ENCODE results near the gene ABRACL. TPM values are rescaled to one million over a fixed set of nuclear protein-coding genes. Genes with fewer than 3 reads are reported as not detected.

ABRACL gene
- total and polyA plus RNA-seq, 2 of the 4 experiments (the other 2 are of a cell fraction) = 16.0 to 27.9 TPM

DNA sequence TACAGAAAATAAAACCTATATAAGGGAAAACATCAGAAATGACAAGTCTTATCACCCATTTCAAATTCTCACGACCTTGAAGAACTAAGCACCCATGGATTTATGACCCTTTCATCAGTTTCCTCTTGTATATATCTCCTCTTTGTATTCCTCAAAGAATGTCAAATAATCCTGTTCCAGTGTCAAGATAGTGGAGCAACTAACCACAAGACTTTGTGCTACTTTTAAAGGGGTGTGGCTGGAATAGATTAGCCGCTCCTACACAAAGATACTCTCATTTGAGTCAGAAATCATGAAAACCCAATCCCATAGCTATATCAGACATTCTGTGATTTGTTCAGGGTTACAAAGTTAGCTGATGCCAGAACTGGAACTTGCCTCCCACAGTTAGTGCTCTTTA, 47.1 kb upstream of the ABRACL start:
- ChIA-PET CTCF (no interaction called here), POLR2A (ENCODE audit: unreplicated experiment) (no interaction called here)
- H4K8ac ChIP-seq (ENCODE audit: low read depth in 2 of 2, low read length in 2 of 2) = no peak overlapping the region
- intact Hi-C loops (cut with micrococcal nuclease) = no loop called here
- no peak overlapping the region for H4K91ac ChIP-seq (ENCODE audit: insufficient read depth, low read depth, low read length)
- H3K79me1 ChIP-seq (ENCODE audit: low read depth in 1 of 2, low read length in 2 of 2) = peaks cover 44 to 46% of the 10 kb centered on the region in 2 experiments
- no peak overlapping the region for H3K18ac ChIP-seq (ENCODE audit: low read depth, low read length)
- H2AK9ac ChIP-seq (replicated peaks; ENCODE audit: low read depth, low read length, poor library complexity) = no peak overlapping the region
- dilution Hi-C loops (cut with HindIII; ENCODE audit: low sequenced_read_pairs, unreplicated experiment) = no loop called here
- no TSS peak for BruUV-seq (replicated peaks)
- H3K4me3 ChIP-seq (ENCODE audit: insufficient read depth, low read depth, low read length) = no peak overlapping the region
- ATAC-seq (ENCODE audit: low read depth) = no peak
- in situ Hi-C loops (cut with MboI; ENCODE audit: low sequenced_read_pairs) = loop anchor here (10.0 kb wide), 1 partner anchor 867 kb away; no protein-coding TSS in a partner anchor
- peaks cover 18% of the 10 kb centered on the region; the same call in 1 of the 2 replicates for H4K20me1 ChIP-seq (ENCODE audit: insufficient read depth, low read length)
- H3K9me3 ChIP-seq (ENCODE audit: control insufficient read depth, insufficient read depth, low read length) = no peaks in the 10 kb centered on the region
- no peak overlapping the region for H3K23ac ChIP-seq (ENCODE audit: low read depth, low read length)
- no peak for DNase-seq
- no peak overlapping the region for H3K27ac ChIP-seq (ENCODE audit: insufficient read depth, low read length)
- no peak overlapping the region for H2BK5ac ChIP-seq (ENCODE audit: low read depth, low read length, poor library complexity, severe bottlenecking)
- no CpG with 5 or more reads among the region's 2 CpGs for WGBS, 2 experiments (ENCODE audit: extremely low coverage in 2 of 2, insufficient read length in 1 of 2)
- no peak overlapping the region for H2BK15ac ChIP-seq (ENCODE audit: low read depth, low read length)
- no peak overlapping the region for H3K9ac ChIP-seq (ENCODE audit: low read depth, low read length)
- no peak overlapping the region for H2BK120ac ChIP-seq (ENCODE audit: low read depth, low read length)
- H3K14ac ChIP-seq (replicated peaks; ENCODE audit: low read depth, low read length) = no peak overlapping the region
- TF ChIP-seq USF2 (IDR thresholded peaks at IDR 0.05; ENCODE audit: low read depth, low read length) (no peak), RFX5 (IDR thresholded peaks at IDR 0.05; ENCODE audit: low read depth, low read length) (no peak), MXI1 (IDR thresholded peaks at IDR 0.05; ENCODE audit: borderline replicate concordance, low read depth, low read length) (no peak), CEBPB (IDR thresholded peaks at IDR 0.05; ENCODE audit: low read depth, low read length) (no peak), ELK1 (IDR thresholded peaks at IDR 0.05; ENCODE audit: borderline replicate concordance, low read depth, low read length) (no peak), SMC3 (IDR thresholded peaks at IDR 0.05; ENCODE audit: low read depth, low read length) (no peak), BHLHE40 (IDR thresholded peaks at IDR 0.05; ENCODE audit: low read depth, low read length) (no peak), MAZ (IDR thresholded peaks at IDR 0.05; ENCODE audit: borderline replicate concordance, low read depth, low read length) (no peak), CTCF (conservative IDR thresholded peaks at IDR 0.05; ENCODE audit: low read depth, low read length) (no peak), CHD1 (IDR thresholded peaks at IDR 0.05; ENCODE audit: low read depth, low read length) (no peak), NFE2L2 (IDR thresholded peaks at IDR 0.05; ENCODE audit: low read depth, low read length) (no peak), POLR2A (IDR thresholded peaks at IDR 0.05; ENCODE audit: low read depth, low read length) (no peak), RAD21 (IDR thresholded peaks at IDR 0.05; ENCODE audit: low read length) (no peak)
- H4K5ac ChIP-seq (ENCODE audit: low read depth, low read length) = no peak overlapping the region
- no peak overlapping the region for H3K56ac ChIP-seq (ENCODE audit: extremely low read depth, insufficient read depth, low read length)
- no peak overlapping the region for H3K4ac ChIP-seq (ENCODE audit: low read depth, low read length)
- H3K27me3 ChIP-seq (ENCODE audit: control insufficient read depth, insufficient read depth, low read length) = no peaks in the 10 kb centered on the region
- H3K4me1 ChIP-seq (ENCODE audit: control insufficient read depth, insufficient read depth, low read length) = peaks cover 2% of the 10 kb centered on the region; the same call in 1 of the 2 replicates
- H3K36me3 ChIP-seq (ENCODE audit: control insufficient read depth, insufficient read depth, low read length) = no peaks in the 10 kb centered on the region
- H2AFZ ChIP-seq (replicated peaks; ENCODE audit: low read length, poor library complexity) = no peak overlapping the region
- no peak overlapping the region for H3K4me2 ChIP-seq (ENCODE audit: low read depth, low read length)
- H2BK20ac ChIP-seq (ENCODE audit: low read depth, low read length) = no peak overlapping the region
- H3K9me1 ChIP-seq (ENCODE audit: insufficient read depth, low read length) = peaks cover 4% of the 10 kb centered on the region; the same call in 1 of the 2 replicates
- H2AK5ac ChIP-seq (ENCODE audit: low read depth, low read length) = no peak overlapping the region

All from IMR-90 (cell line).